ENCODE measurements around the gene ASF1B. TPM values are rescaled to one million over a fixed set of nuclear protein-coding genes. Genes with fewer than 3 reads are reported as not detected.
A peak's percentile ranks its signal among the peaks of the same experiment; 100 is the strongest.
"Not testable (repeated sequence)": the region's sequence is repeated elsewhere in the genome, so short reads cannot be mapped to it uniquely, and the experiment has no call there.

The ASF1B gene
- 1.1 and 13.7 TPM in 2 replicates for total RNA-seq

- peak; percentile 99 for DNase-seq (ENCODE audit: low read depth)
Observed at GRCh38 chr19:14136509-14137281, at the start of gene ASF1B. Gene ASF1B (minus strand): TSS chr19:14136589. CDS start chr19:14136456, 133 bp downstream.

- not testable (repeated sequence) for DNase-seq (ENCODE audit: low read depth)
Observed at GRCh38 chr19:14185691-14186090, 49.3 kb upstream of the ASF1B start.

- DNase-seq (ENCODE audit: low read depth), result no peak
Observed at GRCh38 chr19:14185158-14185557, 48.8 kb upstream of the ASF1B start.

- DNase-seq (ENCODE audit: low read depth), result no peak
Observed at GRCh38 chr19:14183741-14184350, 47.5 kb upstream of the ASF1B start.

GRCh38 chr19:14182476-14182875, 46.1 kb upstream of the ASF1B start:
- DNase-seq (ENCODE audit: low read depth), result no peak

- no peak for DNase-seq (ENCODE audit: low read depth)
Observed at GRCh38 chr19:14181906-14182305, 45.5 kb upstream of the ASF1B start.

GRCh38 chr19:14181199-14181598, 44.8 kb upstream of the ASF1B start:
- DNase-seq (ENCODE audit: low read depth), result not testable (repeated sequence)

- DNase-seq (ENCODE audit: low read depth), result no peak
Observed at GRCh38 chr19:14177496-14178074, 41.2 kb upstream of the ASF1B start.

- no peak for DNase-seq (ENCODE audit: low read depth)
Observed at GRCh38 chr19:14175351-14175792, 39.0 kb upstream of the ASF1B start.

GRCh38 chr19:14174883-14175282, 38.5 kb upstream of the ASF1B start:
- no peak for DNase-seq (ENCODE audit: low read depth)

GRCh38 chr19:14168993-14169392, 32.6 kb upstream of the ASF1B start:
- no peak for DNase-seq (ENCODE audit: low read depth)

- DNase-seq (ENCODE audit: low read depth), result no peak
Observed at GRCh38 chr19:14168259-14168972, 32.0 kb upstream of the ASF1B start.

GRCh38 chr19:14167576-14168138, 31.3 kb upstream of the ASF1B start:
- DNase-seq (ENCODE audit: low read depth), result no peak

GRCh38 chr19:14166999-14167575, 30.7 kb upstream of the ASF1B start:
- no peak for DNase-seq (ENCODE audit: low read depth)

- no peak for DNase-seq (ENCODE audit: low read depth)
Observed at GRCh38 chr19:14165990-14166830, 29.8 kb upstream of the ASF1B start.

- no peak for DNase-seq (ENCODE audit: low read depth)
Observed at GRCh38 chr19:14164724-14165493, 28.5 kb upstream of the ASF1B start.

- no peak for DNase-seq (ENCODE audit: low read depth)
Observed at GRCh38 chr19:14164082-14164481, 27.7 kb upstream of the ASF1B start.

GRCh38 chr19:14162871-14163297, 26.5 kb upstream of the ASF1B start:
- DNase-seq (ENCODE audit: low read depth), result no peak

GRCh38 chr19:14161305-14161704, 24.9 kb upstream of the ASF1B start:
- DNase-seq (ENCODE audit: low read depth), result no peak
